HCT116 (cell line): ENCODE data around the gene GALR3.

Experiments
- ATF3 ChIP-seq: IDR thresholded peaks from 2 replicates; pipeline ENCODE4 v1.6.1; 2012
- CEBPB ChIP-seq: IDR thresholded peaks from 2 replicates; pipeline ENCODE4 v1.6.1; 2012; ENCODE audit warnings: low read depth
- CTCF ChIP-seq, 3 experiments: fragments of 200-600 bp in 1 of 3; sonication (generic) in 1 of 3; IDR thresholded peaks in 2 of 3; conservative IDR thresholded peaks in 1 of 3; 2 replicates each; pipeline ENCODE4 v1.5.1; 2012 to 2017; ENCODE audit warnings: low read depth in 2 of 3, low read length in 2 of 3, antibody characterized with exemption in 1 of 3, borderline replicate concordance in 1 of 3, control low read depth in 1 of 3, mild to moderate bottlenecking in 1 of 3, mixed read lengths in 1 of 3, mixed run types in 1 of 3, moderate library complexity in 1 of 3; ENCODE audit not compliant: insufficient read depth in 1 of 3
- ELF1 ChIP-seq: IDR thresholded peaks from 2 replicates; pipeline ENCODE4 v1.6.1; 2012; ENCODE audit warnings: low read depth, borderline replicate concordance
- EZH2 ChIP-seq: fragments of 200-600 bp; sonication (generic); IDR thresholded peaks from 2 replicates; pipeline ENCODE4 v1.6.1; 2017; ENCODE audit warnings: antibody characterized with exemption, mixed run types
- EZH2phosphoT487 ChIP-seq: fragments of 200-600 bp; IDR thresholded peaks from 2 replicates; pipeline ENCODE4 v1.6.1; 2018; ENCODE audit warnings: antibody characterized with exemption, borderline replicate concordance
- MAX ChIP-seq: IDR thresholded peaks from 2 replicates; pipeline ENCODE4 v1.6.1; 2012
- POLR2A ChIP-seq: IDR thresholded peaks from 2 replicates; pipeline ENCODE4 v1.7.0; 2011; ENCODE audit warnings: borderline replicate concordance; ENCODE audit not compliant: insufficient read depth, insufficient read length; ENCODE audit errors: extremely low read depth
- POLR2AphosphoS5 ChIP-seq: IDR thresholded peaks from 2 replicates; pipeline ENCODE4 v1.6.1; 2011; ENCODE audit warnings: mild to moderate bottlenecking, low read depth, low read length, moderate library complexity
- REST ChIP-seq: IDR thresholded peaks from 2 replicates; pipeline ENCODE4 v1.6.1; 2012; ENCODE audit warnings: low read depth
- SRF ChIP-seq: IDR thresholded peaks from 2 replicates; pipeline ENCODE4 v1.6.1; 2012; ENCODE audit warnings: low read depth
- ZBTB33 ChIP-seq: IDR thresholded peaks from 2 replicates; pipeline ENCODE4 v1.6.1; 2011; ENCODE audit warnings: mild to moderate bottlenecking, low read length, moderate library complexity; ENCODE audit not compliant: insufficient replicate concordance; ENCODE audit errors: extremely low read depth

GRCh38 chr22:37816543-37817180 is 6.5 kb upstream of the GALR3 start:
- TF ChIP-seq ATF3, result no peak
- TF ChIP-seq CTCF (IDR thresholded peaks at IDR 0.05 in 2 of 3, conservative IDR thresholded peaks at IDR 0.05 in 1 of 3; ENCODE audit: borderline replicate concordance in 1 of 3, insufficient read depth in 1 of 3, low read depth in 2 of 3, low read length in 2 of 3), result no peak
- no peak for TF ChIP-seq POLR2A
- TF ChIP-seq EZH2, result no peak
- TF ChIP-seq ELF1, result no peak
- TF ChIP-seq REST, result no peak
- no peak for TF ChIP-seq MAX
- no peak for TF ChIP-seq ZBTB33
- TF ChIP-seq CEBPB, result no peak
- no peak for TF ChIP-seq POLR2AphosphoS5
- TF ChIP-seq EZH2phosphoT487, result no peak
- no peak for TF ChIP-seq SRF
